ENCODE results near the gene ARHGEF40. TPM values are rescaled to one million over a fixed set of nuclear protein-coding genes. Genes with fewer than 3 reads are reported as not detected.
A peak's percentile ranks its signal among the peaks of the same experiment; 100 is the strongest.

The ARHGEF40 gene
- total and polyA plus RNA-seq, 5 donors = 15.1 to 25.8 (median 20.4) TPM

DNA sequence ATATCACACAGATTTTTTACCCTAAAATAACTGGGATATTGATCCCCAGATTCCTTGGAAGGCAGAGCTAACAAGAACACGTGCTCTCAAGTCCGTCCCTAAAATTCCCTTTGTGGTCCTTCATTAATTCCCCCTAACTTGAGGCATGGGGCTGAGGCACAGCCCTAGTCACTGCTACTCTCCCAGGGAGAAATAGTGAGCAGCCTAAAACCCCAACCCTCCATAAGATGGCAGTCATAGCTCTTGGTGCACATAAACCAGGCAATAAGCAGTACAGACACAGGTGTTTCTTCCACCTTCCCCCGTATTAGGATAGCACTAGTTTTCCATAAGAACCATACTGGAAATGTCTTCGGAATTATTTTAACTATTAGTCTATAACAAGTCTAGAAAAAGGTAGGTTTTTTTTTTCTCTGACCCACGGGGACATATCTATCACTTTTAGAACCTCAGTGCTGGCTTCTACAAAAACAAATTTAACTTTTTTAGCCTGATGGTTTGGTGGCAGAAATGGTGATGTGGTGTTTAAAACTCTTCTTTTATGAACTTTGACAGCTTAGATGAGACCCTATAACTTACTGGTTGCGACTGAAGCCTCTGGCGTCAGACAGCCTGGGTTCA, 3.1 kb upstream of the ARHGEF40 start:
- peaks cover 6% of the 10 kb centered on the region for H3K4me1 ChIP-seq (ENCODE audit: control insufficient read depth, insufficient read depth, low read length)
- ATAC-seq = no peak

DNA sequence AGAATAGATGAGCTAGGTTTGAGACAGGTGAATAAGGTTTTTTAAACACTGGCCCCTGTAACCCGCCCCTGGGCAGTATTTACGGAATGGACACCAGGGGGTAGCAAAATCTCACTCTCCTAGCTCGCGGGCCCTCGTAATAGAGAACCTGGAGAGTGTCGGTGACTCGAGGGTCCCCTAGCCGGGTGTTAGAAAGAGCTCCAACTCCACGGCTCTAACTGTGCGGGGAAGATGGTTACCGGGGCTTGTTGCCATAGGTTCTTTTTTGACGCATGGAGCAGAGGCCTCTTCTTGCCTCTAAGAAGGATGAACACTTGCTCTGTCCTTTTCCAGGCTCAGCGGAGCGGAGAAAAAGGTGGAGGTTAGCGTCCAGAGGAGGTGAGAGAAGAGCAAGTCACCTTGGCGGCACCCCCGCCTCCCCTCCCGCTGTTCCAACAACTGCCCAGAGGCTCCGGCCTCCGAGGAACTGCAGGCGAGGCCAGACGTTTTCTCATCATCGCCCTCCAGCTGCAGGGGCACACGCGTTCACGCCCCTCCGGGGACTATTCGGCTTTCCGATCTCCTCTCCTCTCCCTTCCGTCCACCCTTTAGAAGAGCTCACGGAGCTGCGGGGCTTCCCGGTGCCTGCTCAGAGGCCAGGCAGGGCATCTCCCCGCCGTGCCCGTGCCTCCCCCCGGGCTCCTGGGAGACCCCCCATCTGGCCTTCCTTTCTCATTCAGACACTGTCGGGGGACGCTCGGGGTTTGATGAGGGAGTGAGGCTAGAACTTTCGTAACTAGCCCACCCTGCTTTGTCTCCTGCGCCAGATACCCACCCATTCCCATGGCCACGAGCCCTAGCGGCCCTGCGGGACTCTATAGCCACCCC, 1.4 kb upstream of the ARHGEF40 start:
- H3K4me3 ChIP-seq (ENCODE audit: low read length) = peak overlapping the region; percentile 70
- no peaks in the 10 kb centered on the region for H3K9me3 ChIP-seq (ENCODE audit: control insufficient read depth, low read length)
- intact Hi-C loops (cut with DNase I) = loop anchor here in 2 of 4 donors (2.0 to 5.0 kb wide), 2 partner anchors 36 to 39 kb away; no protein-coding TSS in a partner anchor
- peak overlapping the region; percentile 20 for H3K27ac ChIP-seq (ENCODE audit: low read length)
- peak; percentile 43 to 44 for ATAC-seq
- peak; percentile 52 to 79 (median 76) for DNase-seq
- peaks cover 3% of the 10 kb centered on the region for H3K4me1 ChIP-seq (ENCODE audit: control insufficient read depth, insufficient read depth, low read length)
- no peaks in the 10 kb centered on the region for H3K27me3 ChIP-seq (ENCODE audit: control insufficient read depth, insufficient read depth)
- 1% methylated on average over 45 of the region's 45 CpGs for WGBS

More for the DNA sequence above, 3.1 kb upstream of the ARHGEF40 start:
- DNase-seq = no peak
- H3K9me3 ChIP-seq (ENCODE audit: control insufficient read depth, low read length) = no peaks in the 10 kb centered on the region
- intact Hi-C loops (cut with DNase I) = loop anchor here in 1 of 4 donors (5.0 kb wide), 1 partner anchor 40 kb away; no protein-coding TSS in a partner anchor
- WGBS = 81% methylated on average over 7 of the region's 7 CpGs
- no peak overlapping the region for H3K27ac ChIP-seq (ENCODE audit: low read length)
- no peaks in the 10 kb centered on the region for H3K27me3 ChIP-seq (ENCODE audit: control insufficient read depth, insufficient read depth)
- H3K4me3 ChIP-seq (ENCODE audit: low read length) = no peak overlapping the region

- H3K27me3 ChIP-seq (ENCODE audit: control insufficient read depth, insufficient read depth) = no peaks in the 10 kb centered on the region
- peak; percentile 29 to 48 for ATAC-seq
- WGBS = under 1% methylated on average over 40 of the region's 40 CpGs
- H3K9me3 ChIP-seq (ENCODE audit: control insufficient read depth, low read length) = no peaks in the 10 kb centered on the region
- DNase-seq = peak; percentile 76 to 86 (median 82)
- H3K4me3 ChIP-seq (ENCODE audit: low read length) = peak overlapping the region; percentile 70
- peak overlapping the region; percentile 69 for H3K27ac ChIP-seq (ENCODE audit: low read length)
- H3K4me1 ChIP-seq (ENCODE audit: control insufficient read depth, insufficient read depth, low read length) = peaks cover 3% of the 10 kb centered on the region
- intact Hi-C loops (cut with DNase I) = loop anchor here in 3 of 4 donors (2.0 to 5.0 kb wide), 2 partner anchors 35 to 38 kb away; no protein-coding TSS in a partner anchor
Observed at GRCh38 chr14:21069388-21070082, 569 bp upstream of the ARHGEF40 start.

GRCh38 chr14:21070610-21071224, 613 bp downstream of the ARHGEF40 start:
- 1% methylated on average over 23 of the region's 23 CpGs for WGBS
- peak; percentile 13 to 37 for ATAC-seq
- no peaks in the 10 kb centered on the region for H3K9me3 ChIP-seq (ENCODE audit: control insufficient read depth, low read length)
- no peaks in the 10 kb centered on the region for H3K27me3 ChIP-seq (ENCODE audit: control insufficient read depth, insufficient read depth)
- intact Hi-C loops (cut with DNase I) = loop anchor here in 1 of 4 donors (2.0 kb wide), 1 partner anchor 34 kb away; no protein-coding TSS in a partner anchor
- DNase-seq = peak; percentile 64 to 83 (median 80)
- peaks cover 3% of the 10 kb centered on the region for H3K4me1 ChIP-seq (ENCODE audit: control insufficient read depth, insufficient read depth, low read length)
- H3K4me3 ChIP-seq (ENCODE audit: low read length) = peak overlapping the region; percentile 70
- peak overlapping the region; percentile 78 for H3K27ac ChIP-seq (ENCODE audit: low read length)

DNA sequence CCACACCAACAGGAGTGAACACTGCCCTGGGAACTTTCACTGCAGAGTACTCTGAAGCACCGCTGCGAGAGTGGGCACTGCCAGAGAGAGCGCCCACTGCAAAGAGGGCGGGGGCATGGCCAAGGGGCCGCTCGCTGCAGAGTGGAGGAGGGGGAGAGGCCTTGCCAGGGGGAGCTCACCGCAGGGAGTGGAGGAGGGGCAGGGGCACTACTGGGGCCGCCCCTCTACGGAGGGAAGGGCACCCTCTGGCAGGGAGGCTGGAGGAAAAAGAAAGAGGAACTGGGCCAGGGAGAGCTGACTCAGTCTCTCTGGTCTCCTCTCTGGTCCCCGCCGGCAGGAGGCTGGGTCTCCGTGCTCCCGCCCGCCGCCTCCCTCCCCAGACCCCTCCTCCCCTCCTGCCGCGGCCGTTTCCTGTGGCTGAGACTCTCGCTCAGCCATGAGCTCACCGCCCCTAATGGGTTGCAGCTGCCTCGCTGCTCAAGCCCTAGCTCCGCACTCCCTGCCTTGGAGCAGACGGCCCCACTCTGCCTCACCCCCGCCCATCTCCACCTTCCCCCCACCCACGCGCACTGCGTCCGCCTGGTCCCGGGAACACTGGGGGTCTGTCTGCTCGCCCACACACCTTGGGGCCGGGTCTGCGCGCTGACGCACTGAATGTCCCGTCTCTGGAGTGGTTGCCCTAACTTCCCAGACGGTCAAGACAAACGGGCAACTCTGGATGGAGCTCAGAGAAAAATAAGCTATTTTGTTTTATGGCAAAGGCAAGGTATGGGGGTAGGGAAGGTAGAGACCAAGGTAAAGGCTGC, 1.3 kb downstream of the ARHGEF40 start:
- intact Hi-C loops (cut with DNase I) = loop anchor here in 1 of 4 donors (2.0 kb wide), 1 partner anchor 33 kb away; no protein-coding TSS in a partner anchor

GRCh38 chr14:21072031-21072473, 1.9 kb downstream of the ARHGEF40 start:
- peak in 1 of 3 donors; percentile 50 for DNase-seq
- peak overlapping the region; percentile 51 for H3K27ac ChIP-seq (ENCODE audit: low read length)
- H3K9me3 ChIP-seq (ENCODE audit: control insufficient read depth, low read length) = no peaks in the 10 kb centered on the region
- no peaks in the 10 kb centered on the region for H3K27me3 ChIP-seq (ENCODE audit: control insufficient read depth, insufficient read depth)
- intact Hi-C loops (cut with DNase I) = no loop called here
- WGBS = 25% methylated on average over 4 of the region's 4 CpGs
- peak overlapping the region; percentile 70 for H3K4me3 ChIP-seq (ENCODE audit: low read length)
- peaks cover 3% of the 10 kb centered on the region for H3K4me1 ChIP-seq (ENCODE audit: control insufficient read depth, insufficient read depth, low read length)
- peak; percentile 7 to 43 for ATAC-seq

More for the DNA sequence above, 1.3 kb downstream of the ARHGEF40 start:
- ATAC-seq (peak; percentile 78 to 79), DNase-seq (peak; percentile 93 to 96 (median 93))
- no peaks in the 10 kb centered on the region for H3K27me3 ChIP-seq (ENCODE audit: control insufficient read depth, insufficient read depth)
- H3K4me3 ChIP-seq (ENCODE audit: low read length) = peak overlapping the region; percentile 70
- H3K27ac ChIP-seq (ENCODE audit: low read length) = peak overlapping the region; percentile 78
- H3K4me1 ChIP-seq (ENCODE audit: control insufficient read depth, insufficient read depth, low read length) = peaks cover 3% of the 10 kb centered on the region
- under 1% methylated on average over 37 of the region's 37 CpGs for WGBS
- H3K9me3 ChIP-seq (ENCODE audit: control insufficient read depth, low read length) = no peaks in the 10 kb centered on the region

GRCh38 chr14:21072781-21073339, 2.8 kb downstream of the ARHGEF40 start:
- Histone ChIP-seq H3K27me3 (ENCODE audit: control insufficient read depth, insufficient read depth) (no peaks in the 10 kb centered on the region), H3K9me3 (ENCODE audit: control insufficient read depth, low read length) (no peaks in the 10 kb centered on the region), H3K4me1 (ENCODE audit: control insufficient read depth, insufficient read depth, low read length) (peaks cover 3% of the 10 kb centered on the region), H3K27ac (ENCODE audit: low read length) (no peak overlapping the region), H3K4me3 (ENCODE audit: low read length) (no peak overlapping the region)
- intact Hi-C loops (cut with DNase I) = no loop called here
- 89% methylated on average over 9 of the region's 9 CpGs for WGBS
- ATAC-seq (no peak), DNase-seq (no peak)

GRCh38 chr14:21073921-21074320, 3.8 kb downstream of the ARHGEF40 start:
- DNase-seq = no peak
- ATAC-seq = no peak
- H3K9me3 ChIP-seq (ENCODE audit: control insufficient read depth, low read length) = no peaks in the 10 kb centered on the region
- H3K4me1 ChIP-seq (ENCODE audit: control insufficient read depth, insufficient read depth, low read length) = no peaks in the 10 kb centered on the region
- H3K4me3 ChIP-seq (ENCODE audit: low read length) = no peak overlapping the region
- H3K27me3 ChIP-seq (ENCODE audit: control insufficient read depth, insufficient read depth) = no peaks in the 10 kb centered on the region
- WGBS = 90% methylated on average over 9 of the region's 9 CpGs
- H3K27ac ChIP-seq (ENCODE audit: low read length) = no peak overlapping the region
- intact Hi-C loops (cut with DNase I) = no loop called here

DNA sequence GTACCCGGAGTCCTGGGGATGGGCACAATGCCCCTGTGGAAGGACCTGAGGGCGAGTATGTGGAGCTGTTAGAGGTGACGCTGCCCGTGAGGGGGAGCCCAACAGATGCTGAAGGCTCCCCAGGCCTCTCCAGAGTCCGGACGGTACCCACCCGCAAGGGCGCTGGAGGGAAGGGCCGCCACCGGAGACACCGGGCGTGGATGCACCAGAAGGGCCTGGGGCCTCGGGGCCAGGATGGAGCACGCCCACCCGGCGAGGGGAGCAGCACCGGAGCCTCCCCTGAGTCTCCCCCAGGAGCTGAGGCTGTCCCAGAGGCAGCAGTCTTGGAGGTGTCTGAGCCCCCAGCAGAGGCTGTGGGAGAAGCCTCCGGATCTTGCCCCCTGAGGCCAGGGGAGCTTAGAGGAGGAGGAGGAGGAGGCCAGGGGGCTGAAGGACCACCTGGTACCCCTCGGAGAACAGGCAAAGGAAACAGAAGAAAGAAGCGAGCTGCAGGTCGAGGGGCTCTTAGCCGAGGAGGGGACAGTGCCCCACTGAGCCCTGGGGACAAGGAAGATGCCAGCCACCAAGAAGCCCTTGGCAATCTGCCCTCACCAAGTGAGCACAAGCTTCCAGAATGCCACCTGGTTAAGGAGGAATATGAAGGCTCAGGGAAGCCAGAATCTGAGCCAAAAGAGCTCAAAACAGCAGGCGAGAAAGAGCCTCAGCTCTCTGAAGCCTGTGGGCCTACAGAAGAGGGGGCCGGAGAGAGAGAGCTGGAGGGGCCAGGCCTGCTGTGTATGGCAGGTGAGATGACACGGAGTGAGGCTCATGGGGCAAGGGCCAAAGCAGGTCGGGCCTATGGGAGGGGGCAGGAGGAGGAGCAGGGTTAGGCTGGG, 4.5 kb downstream of the ARHGEF40 start:
- DNase-seq = no peak
- no peak for ATAC-seq
- H3K4me3 ChIP-seq (ENCODE audit: low read length) = no peak overlapping the region
- H3K27ac ChIP-seq (ENCODE audit: low read length) = no peak overlapping the region
- no peaks in the 10 kb centered on the region for H3K9me3 ChIP-seq (ENCODE audit: control insufficient read depth, low read length)
- no peaks in the 10 kb centered on the region for H3K27me3 ChIP-seq (ENCODE audit: control insufficient read depth, insufficient read depth)
- intact Hi-C loops (cut with DNase I) = no loop called here
- no peaks in the 10 kb centered on the region for H3K4me1 ChIP-seq (ENCODE audit: control insufficient read depth, insufficient read depth, low read length)
- 89% methylated on average over 26 of the region's 26 CpGs for WGBS

Measured in right cardiac atrium (tissue), 5 donors.